Frontal cortex (tissue), 4 donors: ENCODE measurements around the gene PGLYRP1. TPM values are rescaled to one million over a fixed set of nuclear protein-coding genes. Genes with fewer than 3 reads are reported as not detected.

Experiments used
- DNase-seq, 2 donors: peaks; one replicate each; pipeline ENCODE4 v3.0.0; 2012; ENCODE audit warnings: low spot score in 2 of 2
- FAIRE-seq: peaks from 2 replicates; lab custom pipeline; 2012; peaks lifted over from hg19 to GRCh38; lab: Jason Lieb, UNC
- total RNA-seq: library from RNA; depleted of rRNA; stranded (reverse); fragments of >200 nt; gene quantifications from one replicate; pipeline ENCODE4 v1.2.3, GENCODE V29; 2014
- donor health status: control.
- donor health status: control.
- donor health status: control.

The PGLYRP1 gene
- total RNA-seq, 1 donor from 2014 or later = not detected

DNA sequence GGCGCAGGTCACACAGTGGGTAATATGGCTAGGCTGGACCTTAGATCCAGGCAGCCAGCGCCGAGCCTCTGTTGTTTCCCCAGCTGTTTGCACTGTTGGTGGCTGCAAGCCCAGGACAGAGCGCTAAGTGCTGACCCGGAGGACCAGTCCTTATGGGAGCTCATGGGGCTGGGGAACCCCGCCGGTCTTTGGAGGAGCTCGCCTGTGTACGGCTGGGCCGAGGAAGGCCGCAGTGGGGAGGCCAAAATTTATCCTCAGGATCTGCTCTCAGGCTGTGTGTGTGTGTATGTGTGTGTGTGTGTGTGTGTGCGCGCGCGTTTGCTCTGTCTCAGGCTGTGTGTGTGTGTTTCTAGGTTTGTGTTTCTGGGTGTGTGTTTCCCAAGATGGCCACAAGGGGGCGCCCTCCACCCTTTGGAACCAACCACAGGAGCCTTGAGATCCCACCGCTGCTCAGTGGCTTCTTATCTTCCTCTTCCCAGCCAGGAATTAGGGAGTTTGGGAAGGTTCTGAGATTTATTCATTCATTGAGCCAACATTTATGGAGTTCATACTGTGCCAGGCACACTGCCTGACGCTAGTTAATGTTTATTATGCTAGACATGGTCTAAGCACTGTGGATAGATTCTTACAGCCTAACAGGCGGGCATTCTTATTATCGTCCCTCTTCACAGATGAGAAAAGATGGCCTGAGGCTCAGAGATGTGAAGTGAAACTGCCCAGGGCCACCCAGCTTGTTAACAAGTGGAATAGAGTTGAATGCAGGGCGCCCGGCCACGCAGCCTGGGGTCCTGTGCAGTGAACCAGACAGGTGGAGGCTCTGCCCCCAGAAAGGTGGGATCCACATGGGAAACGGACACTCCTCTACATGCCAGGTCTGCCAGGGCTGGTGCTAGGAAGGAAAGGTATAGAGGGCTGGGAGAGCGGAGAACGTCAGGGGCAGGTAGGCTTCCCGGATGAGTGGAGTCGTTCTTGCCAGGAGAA is 13.0 kb downstream of the PGLYRP1 start:
- FAIRE-seq = no peak

DNA sequence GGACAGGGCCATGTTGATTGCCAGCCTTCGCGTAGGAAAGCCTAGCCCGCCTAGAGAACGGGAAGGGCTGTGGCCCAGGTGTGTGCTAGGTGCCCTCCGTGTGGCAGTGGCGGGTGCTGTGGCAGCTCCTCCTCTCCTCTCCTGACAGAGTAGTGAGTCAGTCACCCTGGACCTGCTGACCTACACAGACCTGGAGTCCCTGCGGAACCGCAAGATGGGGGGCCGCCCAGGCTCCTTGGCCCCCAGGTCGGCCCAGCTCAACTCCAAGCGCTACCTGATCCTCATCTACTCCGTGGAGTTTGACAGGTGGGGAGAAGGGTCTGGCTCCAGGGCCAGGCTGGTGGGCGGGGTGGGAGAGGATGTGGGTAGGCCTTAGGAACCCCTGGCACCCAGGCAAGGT is 16.4 kb downstream of the PGLYRP1 start:
- DNase-seq (no peak), FAIRE-seq (no peak)

More for the DNA sequence above, 13.0 kb downstream of the PGLYRP1 start:
- DNase-seq = peak; percentile 68 to 76

DNA sequence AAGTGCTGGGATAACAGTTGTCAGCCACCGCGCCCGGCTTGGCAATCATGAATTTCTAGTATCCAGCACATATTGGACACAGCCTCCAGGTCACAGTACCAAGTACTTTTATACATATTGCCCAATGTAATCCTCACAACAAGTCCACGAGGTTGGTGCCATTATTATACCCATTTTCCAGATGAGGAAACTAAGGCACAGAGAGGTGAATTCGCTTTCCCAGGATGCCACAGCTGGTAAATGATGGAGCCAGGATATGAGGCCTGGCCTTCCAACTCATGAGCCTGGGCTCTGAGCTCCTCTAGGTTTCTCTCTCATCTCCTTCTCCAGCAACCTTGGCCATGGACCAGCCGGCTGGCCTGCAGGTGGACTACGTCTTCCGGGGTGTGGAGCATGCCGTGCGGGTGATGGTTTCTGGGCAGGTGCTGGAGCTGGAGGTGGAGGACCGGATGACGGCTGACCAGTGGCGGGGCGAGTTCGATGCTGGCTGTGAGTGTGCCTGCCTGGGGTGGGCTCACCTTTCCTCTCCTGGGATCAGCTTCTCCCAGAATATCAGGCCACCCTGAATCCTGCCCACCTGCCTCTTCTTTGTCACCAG is 20.1 kb downstream of the PGLYRP1 start:
- DNase-seq (no peak), FAIRE-seq (no peak)

DNA sequence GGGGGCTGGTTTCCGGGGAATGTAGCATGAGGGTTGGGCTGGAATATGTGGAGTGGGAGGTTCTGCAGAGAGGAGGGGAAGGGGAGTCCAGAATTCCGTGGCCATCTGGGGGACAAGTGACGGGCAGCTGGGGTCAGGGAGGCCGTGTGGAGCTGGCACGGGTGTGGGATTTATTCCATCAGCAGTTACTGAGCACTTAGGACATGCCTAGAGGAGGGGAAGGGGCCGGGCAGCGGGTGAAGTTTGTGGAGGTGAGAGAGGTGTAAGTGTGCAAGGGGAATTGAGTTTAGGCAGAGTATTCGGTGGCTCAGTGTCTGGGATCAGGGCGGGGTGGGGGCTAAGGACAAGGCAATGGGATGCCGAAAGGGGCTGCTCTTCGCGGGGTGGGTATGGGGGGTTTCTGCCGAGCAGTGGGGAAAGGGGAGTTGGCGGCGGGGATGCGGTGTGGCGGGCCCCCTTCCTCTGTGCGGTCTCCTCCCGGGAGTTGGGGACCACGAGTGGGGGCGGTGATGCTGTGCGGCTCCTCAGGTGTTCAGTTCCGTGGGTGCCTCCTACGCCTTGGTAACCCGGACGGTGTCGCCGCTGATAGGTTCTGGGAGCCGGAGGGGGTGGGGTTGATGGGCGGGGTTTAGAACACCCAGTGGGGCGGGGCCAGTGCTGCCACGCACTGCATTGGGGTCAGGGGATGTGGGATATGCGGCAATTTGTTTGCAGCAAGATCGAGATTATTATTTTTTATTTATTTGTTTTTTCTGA is 22.2 kb downstream of the PGLYRP1 start:
- DNase-seq (peak in 1 of 2 donors; percentile 81), FAIRE-seq (no peak)

DNA sequence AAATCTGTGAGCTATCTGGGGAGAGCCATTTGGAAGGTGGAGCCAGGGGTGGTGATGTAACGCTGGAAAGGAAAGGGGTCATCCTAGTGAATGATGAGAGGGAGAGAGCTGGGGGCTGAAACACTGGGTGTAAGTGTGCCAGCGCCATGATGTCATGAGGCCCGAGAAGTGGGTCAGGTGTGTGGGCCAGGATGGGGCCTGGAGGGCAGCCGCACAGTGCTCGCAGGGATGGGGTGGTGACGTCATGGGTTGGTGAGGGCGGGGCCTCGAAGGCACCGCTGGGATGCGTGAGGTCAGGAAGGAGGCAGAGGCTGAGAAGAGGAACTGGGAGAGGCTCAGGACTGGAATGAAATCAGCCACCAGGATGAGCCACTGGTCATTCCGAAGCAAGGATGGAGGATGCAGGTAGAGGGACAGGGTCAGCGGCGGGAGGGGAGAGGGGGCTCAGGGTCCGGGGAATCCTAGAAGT is 23.2 kb downstream of the PGLYRP1 start:
- DNase-seq (peak in 1 of 2 donors; percentile 71), FAIRE-seq (no peak)

DNA sequence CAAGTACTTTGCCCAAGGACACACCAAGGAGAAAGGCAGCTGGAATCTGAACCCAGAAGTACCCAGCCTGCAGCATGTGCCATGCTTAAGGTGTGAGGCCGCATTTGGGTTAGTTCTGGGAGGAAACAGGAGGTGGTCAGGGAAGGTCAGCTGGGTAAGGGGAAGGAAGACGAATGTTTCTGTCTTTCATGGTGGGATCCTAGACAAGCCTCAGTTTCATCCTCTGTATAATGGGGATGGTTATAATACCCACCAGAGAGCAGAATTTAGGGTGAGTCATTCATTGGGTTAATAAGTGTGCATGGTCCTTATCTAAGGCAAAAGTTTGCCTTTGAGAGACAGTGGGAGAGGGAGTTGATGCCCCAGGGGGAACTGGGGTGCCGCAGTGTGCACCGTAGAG is 24.0 kb downstream of the PGLYRP1 start:
- no peak for DNase-seq
- FAIRE-seq = no peak

DNA sequence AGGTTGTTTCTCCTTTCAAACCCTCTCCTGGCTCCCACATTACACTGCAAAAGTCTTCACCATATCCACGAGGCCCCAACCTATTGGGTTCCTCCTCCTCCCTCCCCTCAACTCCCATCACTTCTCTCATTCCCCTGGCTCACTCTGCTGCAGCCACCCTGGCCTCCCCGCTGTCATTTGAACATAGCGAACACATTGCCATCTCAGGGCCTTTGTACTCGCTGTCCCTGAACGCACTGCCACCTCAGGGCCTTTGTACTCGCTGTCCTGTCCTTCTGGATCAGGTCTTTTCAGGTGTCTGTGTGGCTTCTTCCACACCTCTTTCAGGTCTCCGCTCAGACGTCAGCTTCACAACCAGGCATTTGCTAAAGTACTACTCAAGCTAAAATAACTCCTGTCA is 25.9 kb downstream of the PGLYRP1 start:
- DNase-seq (no peak), FAIRE-seq (no peak)

DNA sequence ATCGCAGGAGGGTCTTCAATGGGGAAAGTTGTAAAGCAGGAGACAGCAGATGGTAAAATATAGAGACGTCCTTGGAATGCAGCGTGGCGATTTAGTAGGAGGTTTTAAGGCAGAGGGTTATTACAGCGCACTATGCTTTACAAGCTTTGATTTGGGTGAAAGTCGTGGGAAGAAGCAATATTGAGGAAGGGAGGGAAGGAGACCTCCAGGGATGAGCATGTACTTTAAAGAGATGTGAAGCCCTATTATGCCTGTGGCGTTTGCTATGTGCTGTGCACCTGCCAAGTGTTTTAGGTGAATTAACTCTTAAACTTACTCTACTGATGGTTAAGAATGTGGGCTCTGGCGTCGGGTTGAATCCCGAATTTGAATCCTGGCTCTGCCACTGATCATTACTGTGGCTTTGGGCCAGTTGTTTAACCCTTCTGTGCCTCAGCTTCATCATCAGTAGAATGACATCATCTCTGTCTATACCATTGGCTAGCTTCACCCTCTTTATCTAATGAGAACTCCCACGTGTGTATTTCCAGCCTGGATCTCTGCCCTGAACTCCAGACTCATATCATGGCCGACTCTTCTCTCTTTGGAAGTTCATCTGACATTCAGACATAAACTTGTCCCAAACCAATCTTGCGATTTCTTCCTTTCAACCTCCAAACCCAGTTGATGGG is 27.0 kb downstream of the PGLYRP1 start:
- FAIRE-seq (no peak), DNase-seq (no peak)

DNA sequence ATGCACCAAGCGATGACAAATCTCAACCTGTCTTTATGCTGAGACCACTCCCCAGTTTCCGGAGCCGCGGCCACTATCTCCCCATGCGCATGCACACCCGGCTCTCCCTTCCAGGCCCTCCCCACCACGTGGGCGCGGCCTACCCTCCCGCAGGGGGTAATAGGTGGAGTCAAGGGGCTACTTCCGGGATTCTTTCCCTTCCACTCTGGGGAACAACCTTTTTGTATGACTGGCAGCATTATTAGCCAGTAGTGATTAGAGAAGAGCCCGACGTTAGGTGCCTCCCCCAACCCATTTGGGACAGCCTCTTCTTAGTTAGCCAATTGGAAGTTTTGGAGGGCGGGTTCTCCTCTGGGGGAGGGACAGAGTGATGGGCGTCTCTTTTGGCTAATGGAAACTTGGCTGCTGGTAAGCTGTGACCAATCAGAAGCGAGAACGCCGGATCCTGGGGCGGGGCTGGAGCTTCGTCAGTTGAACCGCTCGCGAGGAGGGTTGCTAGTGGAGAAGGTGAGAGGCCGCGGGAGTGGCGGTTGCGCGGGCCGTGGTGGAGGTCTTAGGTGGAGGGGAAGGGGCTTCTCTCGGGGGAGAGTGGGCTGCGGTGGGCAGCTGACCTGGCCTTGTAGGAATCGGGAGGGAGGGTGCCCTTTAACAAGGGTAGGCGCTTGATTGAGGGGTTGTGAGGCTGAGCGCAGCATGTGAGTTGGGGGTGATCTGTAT is 27.7 kb downstream of the PGLYRP1 start, which contains the start of gene CCDC61:
Gene CCDC61, plus strand, starts transcription at position 470 of the 717 bp plus-strand sequence. CDS start 7,552 bp downstream, outside the sequence.
- FAIRE-seq (peak; percentile 99), DNase-seq (peak; percentile 91 to 95)

DNA sequence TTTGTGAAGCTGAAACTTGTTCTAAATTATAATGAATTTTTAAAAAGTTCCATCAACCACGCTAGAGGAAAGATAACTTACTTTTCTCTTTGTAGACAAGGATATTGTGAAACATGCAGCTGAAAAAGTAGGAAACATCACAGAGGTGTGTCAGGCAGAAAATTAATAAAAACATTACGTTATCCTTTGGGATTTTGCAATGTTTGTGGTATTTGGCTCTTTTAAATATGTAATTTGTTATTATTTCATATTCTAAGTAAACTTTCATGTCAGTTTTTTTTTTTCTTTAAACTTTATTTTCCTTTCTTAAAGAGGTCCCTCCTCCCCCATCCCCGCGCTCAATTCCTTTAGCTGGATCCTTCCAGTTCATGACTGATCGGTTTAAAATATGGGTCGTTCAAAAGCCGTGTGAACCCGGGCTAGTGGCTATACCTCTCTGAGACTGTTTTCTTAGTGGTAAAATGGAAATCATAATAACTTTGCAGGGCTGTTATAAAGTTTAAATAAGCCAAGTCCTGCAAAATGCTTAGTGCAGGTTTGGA is 28.3 kb downstream of the PGLYRP1 start:
- FAIRE-seq = no peak
- no peak for DNase-seq

DNA sequence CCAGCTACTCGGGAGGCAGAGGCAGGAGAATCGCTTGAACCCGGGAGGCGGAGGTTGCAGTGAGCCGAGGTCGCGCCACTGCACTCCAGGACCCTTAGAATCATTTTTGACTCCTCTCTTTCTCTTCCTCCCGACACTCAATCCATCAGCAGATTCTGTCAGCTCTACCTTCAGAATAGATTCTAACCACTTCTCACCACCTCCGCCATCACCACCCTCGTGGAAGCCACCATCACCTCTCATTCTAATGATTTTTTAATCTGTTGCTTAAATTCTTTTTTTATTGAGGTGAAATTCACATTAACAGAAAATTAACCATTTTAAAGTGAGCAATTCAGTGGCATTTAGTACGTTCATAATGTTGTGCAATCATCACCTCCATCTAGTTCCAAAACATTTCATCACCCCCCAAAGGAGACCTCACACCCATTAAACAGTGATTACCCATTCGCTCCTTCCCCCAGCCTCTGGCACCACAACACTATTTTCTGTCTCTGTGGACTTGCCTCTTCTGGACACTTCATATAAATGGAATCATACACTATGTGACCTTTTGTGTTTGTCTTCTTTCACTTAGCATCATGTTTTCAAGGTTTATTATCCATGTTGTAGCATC is 32.6 kb downstream of the PGLYRP1 start:
- DNase-seq (no peak), FAIRE-seq (no peak)

DNA sequence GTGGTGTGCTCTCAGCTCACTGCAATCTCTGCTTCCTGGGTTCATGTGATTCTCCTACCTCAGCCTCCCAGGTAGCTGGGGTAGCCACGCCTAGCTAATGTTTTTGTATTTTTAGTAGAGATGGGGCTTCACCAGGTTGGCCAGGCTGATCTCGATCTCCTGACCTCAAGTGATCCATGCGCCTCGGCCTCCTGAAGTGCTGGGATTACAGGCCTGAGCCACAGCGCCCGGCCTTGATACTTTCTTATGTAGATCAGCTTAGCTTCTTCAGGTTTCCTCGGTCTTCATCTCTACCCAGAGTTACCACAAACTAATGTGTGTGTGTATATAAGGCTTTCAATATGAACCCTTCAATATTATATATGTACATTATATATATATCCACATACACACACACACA is 37.5 kb downstream of the PGLYRP1 start:
- DNase-seq (no peak), FAIRE-seq (no peak)

DNA sequence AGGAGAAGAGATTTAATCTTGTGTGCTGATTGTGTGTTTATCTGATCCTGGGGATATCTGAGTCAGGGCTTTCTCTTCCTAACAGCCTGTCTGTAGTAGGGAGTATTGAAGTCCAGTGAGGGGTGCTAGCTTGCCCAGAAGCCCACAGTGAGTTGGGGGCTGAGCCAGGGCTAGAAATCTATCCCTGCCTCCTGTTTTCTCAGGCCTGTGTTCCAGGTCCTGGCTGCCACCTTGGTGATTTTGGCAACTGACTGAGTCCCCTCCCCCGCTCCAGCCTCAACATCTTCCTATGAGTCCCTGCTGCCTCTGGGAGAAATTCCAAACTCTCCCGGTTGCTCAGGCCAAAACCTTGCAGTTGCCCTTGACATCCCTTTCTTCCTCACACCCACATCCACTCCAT is 41.5 kb downstream of the PGLYRP1 start:
- DNase-seq (no peak), FAIRE-seq (no peak)

DNA sequence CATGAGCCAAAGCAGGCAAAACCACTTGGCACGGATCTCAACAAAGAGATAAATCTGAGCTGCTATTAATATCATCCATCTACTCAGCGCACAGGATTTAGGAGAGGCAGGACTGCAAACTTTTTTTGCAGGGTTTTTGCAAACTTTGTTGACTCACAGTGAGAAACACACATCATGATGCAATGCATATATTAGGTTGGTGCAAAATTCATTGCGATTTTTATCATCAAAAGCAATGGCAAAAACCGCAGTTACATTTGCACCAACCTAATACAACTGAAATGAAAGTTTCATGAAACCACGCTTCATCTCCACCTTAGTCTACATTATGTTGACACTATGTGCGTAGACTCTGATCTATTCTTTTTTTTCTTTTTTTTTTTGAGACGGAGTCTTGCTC is 44.7 kb downstream of the PGLYRP1 start:
- FAIRE-seq (no peak), DNase-seq (no peak)

DNA sequence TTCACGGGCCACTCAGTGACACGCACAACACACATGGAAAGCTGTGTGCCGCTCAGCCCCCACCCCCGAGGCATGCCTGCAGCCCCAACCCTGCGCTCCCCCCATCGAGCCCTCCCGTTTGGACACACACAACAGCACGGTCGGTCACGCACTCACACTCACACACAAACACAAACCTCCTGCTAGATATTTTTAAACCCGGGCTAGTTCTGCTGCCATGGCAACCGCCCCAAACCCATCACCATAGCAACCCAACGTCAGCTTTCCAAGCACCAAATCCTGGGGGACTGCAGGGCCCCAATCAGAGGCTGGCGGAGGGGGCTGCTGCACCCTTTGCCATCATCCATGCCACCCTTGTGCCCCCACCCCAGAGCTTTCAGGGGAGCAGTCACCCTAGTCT is 46.7 kb downstream of the PGLYRP1 start:
- FAIRE-seq (no peak), DNase-seq (peak in 1 of 2 donors; percentile 48)

DNA sequence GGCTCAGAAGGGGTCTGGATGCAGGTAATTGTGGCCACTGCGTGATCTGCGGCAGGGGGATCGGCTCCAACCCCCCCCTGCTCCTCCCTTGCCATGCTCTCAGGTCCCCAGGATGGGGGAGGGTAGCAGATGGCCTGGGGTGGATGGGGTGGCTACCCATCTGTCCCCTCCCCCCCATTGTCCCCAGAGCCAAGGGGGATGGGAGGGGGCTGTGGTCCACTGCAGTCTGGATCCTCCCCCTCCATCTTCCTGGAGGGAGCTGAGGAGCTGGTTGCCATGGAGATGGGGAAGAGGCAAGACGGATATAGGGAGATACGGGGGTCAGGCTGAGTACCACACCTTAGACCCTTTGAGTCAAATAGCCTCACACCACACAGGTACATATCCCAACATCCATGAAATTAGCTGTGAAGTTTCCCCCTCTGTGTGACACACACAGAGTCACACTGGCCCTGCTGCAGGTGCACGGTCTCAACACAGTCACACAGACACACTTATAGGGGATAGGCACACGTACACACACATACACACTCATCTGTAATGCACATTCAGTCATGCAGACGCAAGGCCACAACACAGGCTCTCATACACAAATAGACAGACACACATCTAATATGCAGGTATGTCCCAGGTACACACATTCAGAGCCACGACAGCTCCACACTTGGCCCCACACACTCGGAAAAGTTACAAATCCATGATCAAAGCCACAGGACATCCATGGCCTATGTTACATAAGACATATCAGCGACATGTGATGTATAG is 47.4 kb downstream of the PGLYRP1 start:
- FAIRE-seq = no peak
- DNase-seq = no peak

DNA sequence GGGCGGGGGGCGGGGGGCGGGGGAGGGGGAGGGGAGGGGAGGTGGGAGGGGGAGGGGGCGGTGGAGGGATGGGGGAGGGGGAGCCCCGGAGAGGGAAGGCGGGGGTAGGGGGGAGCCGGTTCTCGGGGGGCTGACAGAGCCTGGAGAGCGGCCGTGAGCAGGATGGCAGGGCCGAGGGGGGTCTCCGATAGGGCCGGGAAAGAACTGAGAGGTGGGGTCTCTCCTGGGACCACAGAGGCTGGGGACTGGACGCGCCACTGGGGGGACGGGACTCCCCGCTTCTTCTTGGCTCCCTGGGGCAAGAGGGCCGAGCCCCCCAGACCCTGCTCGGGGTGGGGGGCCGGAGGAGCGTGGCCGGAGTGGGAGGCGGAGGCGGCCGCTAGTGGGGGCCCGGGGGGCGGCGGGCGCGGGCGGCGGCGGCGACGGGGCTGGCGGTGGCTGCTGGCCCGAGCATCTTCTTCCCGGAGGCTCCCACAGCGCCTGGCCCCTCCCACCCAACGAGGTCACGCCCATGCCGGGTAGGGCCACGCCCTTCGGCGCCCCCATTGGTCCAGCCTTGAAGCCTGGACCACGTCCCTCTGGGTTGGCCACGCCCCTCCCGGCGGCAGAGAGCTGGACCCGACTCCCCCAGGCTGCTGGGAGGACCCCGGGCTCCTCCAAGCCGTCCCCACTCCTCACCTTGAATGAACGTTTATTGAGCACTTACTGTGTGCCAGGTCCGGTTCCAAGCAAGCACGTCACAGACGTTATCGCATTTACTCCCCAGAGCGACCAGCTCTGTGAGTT is 49.1 kb downstream of the PGLYRP1 start, which contains the start of gene NOVA2:
Gene NOVA2, minus strand, starts transcription at position 313 of the 786 bp plus-strand sequence. CDS start 514 bp downstream, outside the sequence.
- DNase-seq = peak; percentile 84 to 94
- FAIRE-seq = no peak
